K562 (cell line): ENCODE results near the gene A1BG. TPM values are rescaled to one million over a fixed set of nuclear protein-coding genes. Genes with fewer than 3 reads are reported as not detected.
A peak's percentile ranks its signal among the peaks of the same experiment; 100 is the strongest.

Source experiments
- HIVEP1 ChIP-seq: fragments of 250-450 bp; sonication (Bioruptor Pico); IDR thresholded peaks from 2 replicates; pipeline ENCODE4 v1.4.0; 2020; ENCODE audit warnings: mild to moderate bottlenecking
- MEIS2 ChIP-seq: fragments of 450-650 bp; IDR thresholded peaks from 2 replicates; pipeline ENCODE4 v1.6.1; 2014; ENCODE audit warnings: mild to moderate bottlenecking; ENCODE audit not compliant: partially characterized antibody
- PKNOX1 ChIP-seq: fragments of 450-650 bp; IDR thresholded peaks from 2 replicates; pipeline ENCODE4 v1.6.1; 2016
- PML ChIP-seq: IDR thresholded peaks from 2 replicates; pipeline ENCODE4 v1.6.1; 2012; ENCODE audit warnings: low read length, inconsistent platforms
- RNF2 ChIP-seq: sonication (generic); IDR thresholded peaks from 2 replicates; pipeline ENCODE4 v1.6.1; 2016
- TOE1 ChIP-seq, 2 experiments: fragments of 450-650 bp in 1 of 2; sonication (generic) in 1 of 2; formaldehyde crosslinking in 1 of 2; IDR thresholded peaks; 2 replicates each; pipeline versions ENCODE4 v1.7.1 to v1.8.0; 2016 to 2022; ENCODE audit warnings: borderline replicate concordance in 2 of 2, mild to moderate bottlenecking in 2 of 2, antibody characterized with exemption in 1 of 2, inconsistent platforms in 1 of 2, low read depth in 1 of 2, missing genetic modification reagents in 1 of 2, moderate library complexity in 1 of 2
- ZBTB40 ChIP-seq, 2 experiments: fragments of 450-650 bp in 1 of 2; sonication (generic) in 1 of 2; formaldehyde crosslinking in 1 of 2; IDR thresholded peaks; 2 replicates each; pipeline versions ENCODE4 v1.7.1 to v1.9.0; 2016 to 2022; ENCODE audit warnings: inconsistent platforms in 1 of 2, mild to moderate bottlenecking in 1 of 2, missing genetic modification reagents in 1 of 2
- ZFP91 ChIP-seq: sonication (generic); formaldehyde crosslinking; IDR thresholded peaks from 2 replicates; pipeline ENCODE4 v1.8.0; 2022; ENCODE audit warnings: mild to moderate bottlenecking, missing genetic modification reagents
- ZMIZ1 ChIP-seq, 2 experiments: fragments of 150-350 bp in 1 of 2; IDR thresholded peaks; 2 replicates each; pipeline ENCODE4 v1.6.1; 2012 to 2016; ENCODE audit warnings: low read depth in 2 of 2, low read length in 2 of 2, mild to moderate bottlenecking in 1 of 2, moderate library complexity in 1 of 2
- ZNF232 ChIP-seq: sonication (generic); formaldehyde crosslinking; IDR thresholded peaks from 2 replicates; pipeline ENCODE4 v1.8.0; 2022; ENCODE audit warnings: mild to moderate bottlenecking, missing genetic modification reagents
- ZNF75A ChIP-seq: fragments of 450-650 bp; formaldehyde crosslinking; IDR thresholded peaks from 2 replicates; pipeline ENCODE4 v1.4.0; 2020; ENCODE audit warnings: mild to moderate bottlenecking
- polyA plus RNA-seq, 8 experiments: library from polyadenylated mRNA; depleted of rRNA in 4 of 8; stranded (reverse) in 5 of 8; unstranded in 3 of 8; fragments of >200 nt; fragmentation: Nextera tagmentation in 2 of 8; fragmentation: Illumina TruSeq in 1 of 8; extraction: Ambion mirVana in 2 of 8; extraction: Trizol in 1 of 8; gene quantifications; 2 replicates each; pipeline versions ENCODE4 v1.2.1 to v1.2.3, GENCODE V29; 2011 to 2014; ENCODE audit warnings: inconsistent platforms in 1 of 8, missing spikeins in 1 of 8
- total RNA-seq, 7 experiments: library from RNA; depleted of rRNA in 6 of 7; stranded (reverse); fragments of >200 nt in 6 of 7; fragmentation: Illumina TruSeq in 2 of 7; extraction: Trizol in 2 of 7; gene quantifications; 2 replicates each; pipeline versions ENCODE4 v1.2.1 to v1.2.3, GENCODE V29; 2011 to 2021; ENCODE audit warnings: low replicate concordance in 1 of 7

A1BG gene
- total and polyA plus RNA-seq, 9 of the 15 experiments (the other 6 are each of a cell fraction or from before 2014, with no cell fraction given): 0.10 to 19.8 (median 2.6) TPM

- TF ChIP-seq ZMIZ1 (IDR thresholded peaks at IDR 0.05; ENCODE audit: low read depth in 2 of 2, low read length in 2 of 2) (no peak), ZNF75A (CRISPR knock-in tag) (peak; percentile 83), HIVEP1 (CRISPR knock-in tag) (no peak), MEIS2 (peak; percentile 83), PKNOX1 (peak; percentile 51), ZBTB40 (IDR thresholded peaks at IDR 0.05) (no peak), ZBTB40 (CRISPR knock-in tag; IDR thresholded peaks at IDR 0.05) (no peak), RNF2 (no peak), ZNF232 (no peak), PML (no peak), TOE1 (IDR thresholded peaks at IDR 0.05; ENCODE audit: borderline replicate concordance) (no peak), TOE1 (CRISPR knock-in tag; IDR thresholded peaks at IDR 0.05; ENCODE audit: borderline replicate concordance, low read depth) (no peak), ZFP91 (no peak)
These were observed 14.3 kb downstream of the A1BG start (continued) for GRCh38 chr19:58338825-58339558.
